Measurements from ENCODE around the gene SARM1. TPM values are rescaled to one million over a fixed set of nuclear protein-coding genes. Genes with fewer than 3 reads are reported as not detected.
A peak's percentile ranks its signal among the peaks of the same experiment; 100 is the strongest.

SARM1 gene
- total and polyA plus RNA-seq, 2 of the 13 experiments (the other 11 are each of a cell fraction or from before 2014, with no cell fraction given) = 0.73 to 0.86 TPM

GRCh38 chr17:28404812-28405570, 33.5 kb downstream of the SARM1 start (continued):
- TF ChIP-seq MEF2D (CRISPR knock-in tag; IDR thresholded peaks at IDR 0.05) (peak; percentile 54; the same call in 1 of the 2 replicates), MXD1 (CRISPR knock-in tag; IDR thresholded peaks at IDR 0.05) (no peak), SRY (CRISPR knock-in tag; IDR thresholded peaks at IDR 0.05) (0 out of 2 replicates have a peak, but pooled peaks have one; percentile 41), TIGD3 (CRISPR knock-in tag; IDR thresholded peaks at IDR 0.05; ENCODE audit: borderline replicate concordance) (no peak), PHF21A (CRISPR knock-in tag; IDR thresholded peaks at IDR 0.05) (peak; percentile 72), SKI (IDR thresholded peaks at IDR 0.05; ENCODE audit: partially characterized antibody) (peak; percentile 85), ZFY (CRISPR knock-in tag; IDR thresholded peaks at IDR 0.05) (peak; percentile 60), POLR2A (IDR thresholded peaks at IDR 0.05; ENCODE audit: insufficient read depth in 1 of 2, low read depth in 2 of 2, low read length in 2 of 2) (peak; percentile 32 to 52; a peak in 2 of 4 replicates), ZNF260 (CRISPR knock-in tag; IDR thresholded peaks at IDR 0.05; ENCODE audit: borderline replicate concordance, low read depth) (no peak), ZNF121 (CRISPR knock-in tag; IDR thresholded peaks at IDR 0.05) (peak; percentile 29; the same call in 1 of the 2 replicates), CCDC6 (CRISPR knock-in tag; IDR thresholded peaks at IDR 0.05) (0 out of 2 replicates have a peak, but pooled peaks have one; percentile 71), ISL2 (CRISPR knock-in tag; IDR thresholded peaks at IDR 0.05) (peak; percentile 71), ZBTB40 (IDR thresholded peaks at IDR 0.05) (no peak), ZBTB40 (CRISPR knock-in tag; IDR thresholded peaks at IDR 0.05) (peak; percentile 21; the same call in 1 of the 2 replicates), ZNF788 (CRISPR knock-in tag; IDR thresholded peaks at IDR 0.05; ENCODE audit: borderline replicate concordance) (peak; percentile 19; the same call in 1 of the 2 replicates), MTA1 (CRISPR knock-in tag; IDR thresholded peaks at IDR 0.05; ENCODE audit: borderline replicate concordance) (no peak), DBP (CRISPR knock-in tag; IDR thresholded peaks at IDR 0.05; ENCODE audit: not compliant biosample characterization) (no peak), MEIS2 (CRISPR knock-in tag; IDR thresholded peaks at IDR 0.05) (0 out of 2 replicates have a peak, but pooled peaks have one; percentile 55)
